H1 (cell line): Measurements from ENCODE around the gene SCG2. TPM values are rescaled to one million over a fixed set of nuclear protein-coding genes. Genes with fewer than 3 reads are reported as not detected.
A peak's percentile ranks its signal among the peaks of the same experiment; 100 is the strongest.

Experiments
- HDAC2 ChIP-seq, 2 experiments: fragments of 300-600 bp in 1 of 2; sonication (generic) in 1 of 2; IDR thresholded peaks; 2 replicates each; pipeline ENCODE4 v1.6.1; 2011 to 2012; ENCODE audit warnings: low read depth in 2 of 2, low read length in 2 of 2, mild to moderate bottlenecking in 2 of 2, moderate library complexity in 2 of 2, borderline replicate concordance in 1 of 2, inconsistent platforms in 1 of 2
- SIN3A ChIP-seq, 2 experiments: IDR thresholded peaks in 1 of 2; conservative IDR thresholded peaks in 1 of 2; 2 replicates each; pipeline ENCODE4 v1.6.1; 2011 to 2012; ENCODE audit warnings: low read length in 2 of 2, improper control_type of control experiment in 1 of 2, low read depth in 1 of 2, mild to moderate bottlenecking in 1 of 2
- polyA plus RNA-seq, 7 experiments: library from polyadenylated mRNA; depleted of rRNA in 3 of 7; stranded (reverse) in 5 of 7; unstranded in 2 of 7; fragments of >200 nt in 5 of 7; fragments of 200-250 nt in 2 of 7; gene quantifications; 1 replicate in 5 of 7; 2 replicates in 1 of 7; 4 replicates in 1 of 7; pipeline versions ENCODE4 v1.2.1 to v1.2.3, GENCODE V29; 2011 to 2013; ENCODE audit warnings: missing spikeins in 2 of 7, mixed read lengths in 2 of 7
- total RNA-seq: library from RNA; stranded (reverse); fragmentation: NEBNext Ultra II Directional; extraction: Animal tissue kit (Norgen Biotek cat#: 25700); gene quantifications from 2 replicates; pipeline ENCODE4 v1.2.1, GENCODE V29; 2021
- TF ChIP-seq, protein P1 (sequence below): IDR thresholded peaks from 2 replicates; pipeline ENCODE4 v1.6.1; 2012; ENCODE audit warnings: inconsistent platforms

SCG2 gene
- total and polyA plus RNA-seq, 2 of the 8 experiments (the other 6 are each of a cell fraction or from before 2014, with no cell fraction given), result 0.54 to 1.0 TPM

DNA sequence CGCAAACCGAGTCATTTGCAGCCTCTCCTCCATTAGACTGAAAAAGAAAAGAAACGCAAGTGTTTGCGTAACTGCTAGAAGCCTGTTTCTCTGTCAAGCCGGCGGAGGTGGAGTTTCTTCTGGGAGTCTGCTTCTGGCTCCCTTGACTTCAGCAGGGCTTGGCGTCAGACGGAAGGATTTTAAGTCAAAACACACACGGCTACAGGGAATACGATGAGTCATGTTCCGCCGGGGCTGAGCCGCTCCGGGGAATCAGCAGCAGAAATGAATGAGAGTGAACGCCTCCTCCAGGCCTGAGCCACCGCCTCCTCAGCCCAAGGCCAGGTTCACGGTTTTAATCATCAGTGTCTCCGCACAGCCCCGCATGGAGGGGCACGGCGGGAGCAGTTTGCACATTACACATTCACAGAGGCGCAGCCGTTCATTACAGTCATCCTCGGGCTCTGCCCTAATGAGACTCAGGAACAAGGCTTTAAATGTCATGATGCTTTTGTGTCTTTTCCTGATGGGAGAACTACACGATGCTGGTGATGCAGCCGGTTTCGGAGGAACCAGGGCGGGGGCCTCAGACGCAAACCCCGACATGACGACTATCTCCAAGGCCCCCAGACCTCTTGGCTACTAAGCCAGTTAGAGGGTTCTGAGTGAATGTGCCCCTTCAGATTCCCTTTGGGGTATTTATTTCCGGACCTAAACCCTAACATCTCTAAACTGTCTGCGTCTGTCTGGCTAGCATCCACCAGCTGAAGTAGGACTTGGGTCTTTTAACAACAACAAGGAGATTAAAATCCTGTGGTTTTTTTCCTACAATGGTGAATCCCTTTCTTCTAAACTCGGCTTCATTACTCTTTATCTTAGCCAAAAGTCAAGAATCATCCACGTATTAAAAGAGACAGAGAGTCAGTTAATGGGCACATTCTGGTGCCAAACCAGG is 11.1 kb upstream of the SCG2 start (continued):
- no peak for TF ChIP-seq HDAC2 (IDR thresholded peaks at IDR 0.05; ENCODE audit: borderline replicate concordance in 1 of 2, low read depth in 2 of 2, low read length in 2 of 2)
- TF ChIP-seq SIN3A (conservative IDR thresholded peaks at IDR 0.05 in 1 of 2, IDR thresholded peaks at IDR 0.05 in 1 of 2; ENCODE audit: low read depth in 1 of 2, low read length in 2 of 2), result peak in 1 of 2 experiments; percentile 53; a peak in 1 of 4 replicates
- TF ChIP-seq, protein P1, sequence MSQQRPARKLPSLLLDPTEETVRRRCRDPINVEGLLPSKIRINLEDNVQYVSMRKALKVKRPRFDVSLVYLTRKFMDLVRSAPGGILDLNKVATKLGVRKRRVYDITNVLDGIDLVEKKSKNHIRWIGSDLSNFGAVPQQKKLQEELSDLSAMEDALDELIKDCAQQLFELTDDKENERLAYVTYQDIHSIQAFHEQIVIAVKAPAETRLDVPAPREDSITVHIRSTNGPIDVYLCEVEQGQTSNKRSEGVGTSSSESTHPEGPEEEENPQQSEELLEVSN, result no peak
